Measurements from ENCODE around the gene RGS3. TPM values are rescaled to one million over a fixed set of nuclear protein-coding genes. Genes with fewer than 3 reads are reported as not detected.
A peak's percentile ranks its signal among the peaks of the same experiment; 100 is the strongest.

RGS3 gene
- total RNA-seq, 2 experiments from 2014 or later = 68.9 to 77.2 TPM

DNA sequence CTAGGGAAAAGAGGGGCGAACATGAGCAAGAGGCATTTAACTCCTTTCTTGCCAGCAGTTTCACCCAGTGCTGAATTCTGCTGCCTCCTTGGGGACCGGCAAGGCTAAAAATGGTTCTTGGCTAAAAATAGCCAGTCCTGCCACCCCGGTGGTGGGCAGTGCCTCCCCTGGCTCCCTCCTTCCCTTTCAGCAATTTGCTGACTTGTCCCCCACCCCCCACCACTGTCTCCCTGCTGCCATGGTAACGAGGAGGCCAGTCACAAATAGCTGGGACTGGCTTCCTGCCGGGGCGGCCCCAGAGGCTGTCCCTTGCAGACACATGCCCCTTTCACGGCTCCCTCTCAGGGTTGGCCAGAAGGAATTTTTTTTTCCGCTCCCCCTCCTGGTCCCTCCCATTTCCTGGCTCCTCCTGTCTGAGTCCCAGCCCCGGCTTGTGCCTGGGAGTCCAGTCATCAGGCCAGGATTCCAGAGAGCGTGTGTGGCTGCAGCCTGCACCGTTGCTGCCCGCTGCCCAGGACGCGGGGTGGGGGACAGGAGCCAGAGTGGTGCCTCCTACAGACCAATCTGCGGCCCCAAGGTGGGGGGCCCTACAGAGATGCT lies 130.3 kb downstream of the RGS3 start:
- ATAC-seq (no peak), DNase-seq (no peak)
- H3K36me3 Mint-ChIP-seq (ENCODE audit: low read depth) = peaks cover 38% of the 10 kb centered on the region
- no peak overlapping the region for H3K4me3 Mint-ChIP-seq
- peaks cover 36% of the 10 kb centered on the region for H3K4me1 Mint-ChIP-seq (ENCODE audit: low read depth)
- no peaks in the 10 kb centered on the region for H3K9me3 Mint-ChIP-seq (ENCODE audit: insufficient read depth)
- no peaks in the 10 kb centered on the region for H3K27me3 Mint-ChIP-seq (ENCODE audit: low read depth)
- POLR2A ChIA-PET = interaction anchor here (1.3 kb wide), 1 partner anchor 12 kb away, joined by 8 read pairs; no protein-coding TSS in a partner anchor
- CTCF ChIA-PET = interaction anchor here (1.0 to 5.7 kb wide), 5 partner anchors 12 to 148 kb away, joined by 3 to 116 read pairs (median 19); no protein-coding TSS in a partner anchor
- H3K27ac Mint-ChIP-seq = no peak overlapping the region

DNA sequence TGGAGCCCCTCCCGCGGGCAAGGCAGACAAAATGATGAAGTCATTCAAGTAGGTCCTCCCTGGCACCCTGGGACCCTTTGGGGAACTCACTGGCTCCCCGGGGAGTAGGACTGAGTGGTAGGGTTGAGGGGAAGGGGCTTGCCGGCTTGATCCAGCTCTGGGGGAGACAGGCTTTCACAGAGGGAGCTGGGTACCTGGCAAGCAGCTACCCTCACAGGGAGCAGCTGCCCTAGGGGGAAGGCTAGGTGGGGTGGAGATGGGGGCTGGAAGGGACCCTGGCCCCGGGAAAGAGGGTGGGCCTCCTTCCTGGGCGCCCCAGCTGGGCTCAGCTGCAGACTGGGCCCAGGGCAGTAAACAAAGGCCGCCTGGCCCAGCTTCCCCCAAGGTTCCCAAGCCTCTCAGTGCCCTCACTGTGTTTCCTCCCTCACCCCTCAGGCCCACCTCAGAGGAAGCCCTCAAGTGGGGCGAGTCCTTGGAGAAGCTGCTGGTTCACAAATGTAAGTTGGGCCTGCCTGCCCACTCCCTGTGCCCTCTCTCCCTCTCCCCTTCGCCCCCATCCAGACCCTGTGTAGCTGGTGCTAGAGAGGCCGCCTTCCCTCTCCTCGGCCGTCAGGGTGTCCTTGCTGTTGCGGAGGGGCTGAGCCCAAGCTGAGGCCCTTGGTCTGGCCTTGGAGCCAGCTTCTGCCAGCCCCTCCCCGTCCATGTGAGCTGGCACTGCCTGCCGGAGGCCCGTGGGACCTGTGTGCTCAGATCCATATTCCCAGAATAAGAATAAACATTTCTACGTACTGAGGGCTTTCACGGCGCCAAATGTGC lies 131.2 kb downstream of the RGS3 start:
- CTCF ChIA-PET = interaction anchor here (1.1 to 1.7 kb wide), 2 partner anchors 12 to 63 kb away, joined by 3 to 5 read pairs; no protein-coding TSS in a partner anchor
- Mint-ChIP-seq H3K9me3 (ENCODE audit: insufficient read depth) (no peaks in the 10 kb centered on the region), H3K4me3 (no peak overlapping the region), H3K27ac (no peak overlapping the region), H3K4me1 (ENCODE audit: low read depth) (peaks cover 28% of the 10 kb centered on the region), H3K27me3 (ENCODE audit: low read depth) (no peaks in the 10 kb centered on the region), H3K36me3 (ENCODE audit: low read depth) (peaks cover 38% of the 10 kb centered on the region)
- DNase-seq = no peak
- POLR2A ChIA-PET = no interaction called here
- no peak for ATAC-seq

DNA sequence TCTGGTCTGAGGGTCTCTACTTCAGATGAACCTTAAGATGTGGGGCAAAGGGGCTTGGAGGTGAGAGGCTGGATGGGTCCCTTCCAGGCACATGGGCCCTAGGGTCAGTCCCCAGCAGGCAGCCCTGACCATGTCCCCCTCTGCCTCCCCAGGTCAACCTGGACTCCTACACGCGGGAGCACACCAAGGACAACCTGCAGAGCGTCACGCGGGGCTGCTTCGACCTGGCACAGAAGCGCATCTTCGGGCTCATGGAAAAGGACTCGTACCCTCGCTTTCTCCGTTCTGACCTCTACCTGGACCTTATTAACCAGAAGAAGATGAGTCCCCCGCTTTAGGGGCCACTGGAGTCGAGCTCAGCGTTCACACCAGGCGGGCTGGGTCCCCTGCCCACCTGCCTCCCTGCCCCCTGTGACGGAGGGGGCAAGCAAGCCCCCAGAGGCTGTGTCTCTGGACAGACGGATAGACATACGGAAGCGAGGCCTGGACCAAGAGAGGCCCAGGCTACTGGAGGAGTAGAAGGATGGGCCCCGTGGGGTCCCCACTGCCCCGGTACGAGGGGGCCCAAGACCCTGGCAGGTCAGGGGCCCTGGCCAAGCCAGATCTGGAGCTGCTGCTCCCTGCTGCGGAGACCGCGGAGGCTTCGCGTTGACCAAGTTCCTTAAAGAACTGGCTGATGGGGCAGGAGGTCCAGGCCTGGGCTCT lies 133.2 kb downstream of the RGS3 start:
- no peak for ATAC-seq
- POLR2A ChIA-PET = no interaction called here
- Mint-ChIP-seq H3K4me1 (ENCODE audit: low read depth) (peaks cover 18% of the 10 kb centered on the region), H3K9me3 (ENCODE audit: insufficient read depth) (no peaks in the 10 kb centered on the region), H3K27ac (no peak overlapping the region), H3K4me3 (no peak overlapping the region), H3K27me3 (ENCODE audit: low read depth) (no peaks in the 10 kb centered on the region), H3K36me3 (ENCODE audit: low read depth) (peaks cover 31% of the 10 kb centered on the region)
- no peak for DNase-seq
- CTCF ChIA-PET = interaction anchor here (2.2 kb wide), 1 partner anchor 58 kb away, joined by 7 read pairs; no protein-coding TSS in a partner anchor

DNA sequence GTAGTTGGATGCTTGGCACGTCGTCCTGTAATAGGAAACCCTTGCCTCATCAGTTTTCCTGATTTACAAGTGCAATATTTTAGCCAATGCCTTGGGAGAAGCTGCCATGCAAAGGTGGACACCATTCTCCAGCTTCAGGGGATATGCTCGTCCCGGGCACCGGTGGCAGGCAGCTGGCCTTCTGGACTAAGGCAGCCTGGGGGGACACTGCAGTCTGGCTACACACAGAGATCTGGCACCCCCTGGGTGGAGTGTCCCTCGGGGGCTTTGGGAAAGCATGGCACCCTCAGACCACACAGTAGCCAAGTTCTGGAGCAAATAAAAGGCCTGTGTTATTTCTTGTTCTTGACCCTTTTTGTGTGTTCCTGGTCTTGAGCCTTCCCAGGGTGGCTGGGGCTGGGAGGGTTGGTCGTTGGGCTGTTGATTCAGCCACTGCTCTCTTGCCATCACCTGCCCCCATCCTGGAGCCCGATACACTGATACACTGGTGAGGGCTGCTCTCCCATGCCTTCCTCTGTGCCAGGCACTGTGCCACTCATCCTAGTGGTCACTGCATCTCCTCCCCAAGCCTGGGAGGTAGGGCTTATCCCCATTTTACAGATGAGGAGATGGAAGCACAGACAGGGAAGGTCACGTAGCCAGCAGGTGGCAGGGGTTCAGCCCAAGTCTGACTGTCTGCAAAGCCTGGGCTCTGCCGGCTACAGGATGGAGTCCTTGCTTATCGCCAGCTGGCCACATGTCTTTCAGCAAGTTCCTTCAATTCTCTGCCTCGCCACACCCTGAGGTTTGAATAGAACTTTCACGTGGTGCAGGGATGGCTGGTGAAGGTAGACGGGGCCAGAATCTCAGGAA lies 134.1 kb downstream of the RGS3 start:
- no peaks in the 10 kb centered on the region for H3K9me3 Mint-ChIP-seq (ENCODE audit: insufficient read depth)
- no peak overlapping the region for H3K4me3 Mint-ChIP-seq
- DNase-seq (no peak), ATAC-seq (no peak)
- ChIA-PET POLR2A (no interaction called here), CTCF (interaction anchor here (0.7 to 2.2 kb wide), 3 partner anchors 9 to 151 kb away, joined by 3 to 7 read pairs (median 3); no protein-coding TSS in a partner anchor)
- peaks cover 25% of the 10 kb centered on the region for H3K36me3 Mint-ChIP-seq (ENCODE audit: low read depth)
- no peak overlapping the region for H3K27ac Mint-ChIP-seq
- H3K27me3 Mint-ChIP-seq (ENCODE audit: low read depth) = no peaks in the 10 kb centered on the region
- H3K4me1 Mint-ChIP-seq (ENCODE audit: low read depth) = peaks cover 12% of the 10 kb centered on the region

DNA sequence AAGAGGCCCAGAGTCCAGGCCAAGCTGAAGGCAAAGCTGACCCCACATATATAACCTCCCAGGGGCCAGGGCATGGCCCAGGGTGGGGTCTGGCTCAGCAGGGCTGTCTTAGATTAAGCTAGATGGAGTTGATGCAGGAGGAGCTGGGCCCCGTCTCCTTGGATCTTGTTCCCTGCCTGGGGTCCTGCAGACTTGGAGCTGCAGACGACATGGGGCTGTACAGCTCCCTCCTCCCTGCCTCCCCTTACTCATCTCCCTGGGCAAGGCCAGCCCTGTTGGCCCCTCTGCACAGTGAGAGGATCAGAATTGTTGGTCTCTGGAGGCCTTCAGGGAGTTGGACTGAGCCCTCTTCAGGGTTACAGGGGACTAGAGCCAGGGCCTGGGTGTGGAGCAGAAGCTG lies 134.9 kb downstream of the RGS3 start:
- Mint-ChIP-seq H3K9me3 (ENCODE audit: insufficient read depth) (no peaks in the 10 kb centered on the region), H3K4me1 (ENCODE audit: low read depth) (peaks cover 7% of the 10 kb centered on the region), H3K27me3 (ENCODE audit: low read depth) (no peaks in the 10 kb centered on the region), H3K27ac (no peak overlapping the region), H3K36me3 (ENCODE audit: low read depth) (peaks cover 21% of the 10 kb centered on the region), H3K4me3 (no peak overlapping the region)
- CTCF ChIA-PET = interaction anchor here (0.7 to 1.5 kb wide), 2 partner anchors 10 to 152 kb away, joined by 3 read pairs; no protein-coding TSS in a partner anchor
- DNase-seq = no peak
- POLR2A ChIA-PET = no interaction called here
- ATAC-seq = no peak

DNA sequence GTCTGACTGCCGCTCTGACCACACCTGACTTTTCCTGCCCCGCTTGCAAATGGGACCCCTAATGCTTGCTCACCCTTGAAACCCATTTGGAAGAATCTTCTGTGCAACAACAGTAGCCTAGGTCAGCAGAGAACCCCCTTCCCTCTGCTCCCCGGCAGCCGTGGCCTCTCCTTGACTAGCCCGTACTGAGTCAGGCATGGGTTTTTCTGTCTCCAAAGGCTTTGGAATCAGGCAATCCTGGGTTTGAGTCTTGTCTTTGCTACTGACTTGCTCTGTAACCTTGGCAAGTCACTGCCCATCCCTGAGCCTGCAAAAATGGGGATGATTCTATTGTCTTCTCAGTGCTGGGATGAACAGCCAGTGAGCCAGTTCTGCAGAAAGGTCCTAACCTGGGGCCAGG lies 135.4 kb downstream of the RGS3 start:
- Mint-ChIP-seq H3K27me3 (ENCODE audit: low read depth) (no peaks in the 10 kb centered on the region), H3K27ac (no peak overlapping the region), H3K4me1 (ENCODE audit: low read depth) (peaks cover 7% of the 10 kb centered on the region), H3K4me3 (no peak overlapping the region), H3K9me3 (ENCODE audit: insufficient read depth) (no peaks in the 10 kb centered on the region), H3K36me3 (ENCODE audit: low read depth) (peaks cover 21% of the 10 kb centered on the region)
- ATAC-seq (no peak), DNase-seq (no peak)
- ChIA-PET CTCF (interaction anchor here (1.5 kb wide), 1 partner anchor 11 kb away, joined by 3 read pairs; no protein-coding TSS in a partner anchor), POLR2A (no interaction called here)

DNA sequence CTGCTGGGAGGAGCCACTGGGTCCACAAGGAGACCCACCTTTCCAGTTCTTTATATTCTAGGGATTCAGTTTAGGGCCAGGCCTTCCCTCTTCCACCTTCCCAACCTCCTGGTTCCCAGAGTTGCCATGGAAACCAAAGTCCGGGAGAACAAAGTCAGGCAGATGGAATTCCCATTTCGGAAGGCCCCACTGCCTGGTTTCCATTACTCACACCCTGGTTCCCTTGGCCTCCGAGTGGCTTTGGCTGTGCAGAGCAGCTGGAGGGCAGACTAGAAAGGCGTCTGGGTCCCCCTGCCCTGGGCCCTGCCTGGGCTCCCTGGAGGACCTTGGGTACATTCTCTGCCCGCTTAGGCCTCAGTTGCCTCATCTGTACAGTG lies 136.1 kb downstream of the RGS3 start:
- Mint-ChIP-seq H3K27me3 (ENCODE audit: low read depth) (no peaks in the 10 kb centered on the region), H3K27ac (no peak overlapping the region), H3K9me3 (ENCODE audit: insufficient read depth) (no peaks in the 10 kb centered on the region), H3K4me1 (ENCODE audit: low read depth) (peaks cover 7% of the 10 kb centered on the region), H3K36me3 (ENCODE audit: low read depth) (peaks cover 21% of the 10 kb centered on the region), H3K4me3 (no peak overlapping the region)
- DNase-seq (no peak), ATAC-seq (no peak)
- ChIA-PET CTCF (interaction anchor here (1.3 to 4.3 kb wide), 3 partner anchors 7 to 59 kb away, joined by 3 to 35 read pairs (median 7); no protein-coding TSS in a partner anchor), POLR2A (interaction anchor here (0.9 kb wide), 1 partner anchor 14 kb away, joined by 3 read pairs; no protein-coding TSS in a partner anchor)

DNA sequence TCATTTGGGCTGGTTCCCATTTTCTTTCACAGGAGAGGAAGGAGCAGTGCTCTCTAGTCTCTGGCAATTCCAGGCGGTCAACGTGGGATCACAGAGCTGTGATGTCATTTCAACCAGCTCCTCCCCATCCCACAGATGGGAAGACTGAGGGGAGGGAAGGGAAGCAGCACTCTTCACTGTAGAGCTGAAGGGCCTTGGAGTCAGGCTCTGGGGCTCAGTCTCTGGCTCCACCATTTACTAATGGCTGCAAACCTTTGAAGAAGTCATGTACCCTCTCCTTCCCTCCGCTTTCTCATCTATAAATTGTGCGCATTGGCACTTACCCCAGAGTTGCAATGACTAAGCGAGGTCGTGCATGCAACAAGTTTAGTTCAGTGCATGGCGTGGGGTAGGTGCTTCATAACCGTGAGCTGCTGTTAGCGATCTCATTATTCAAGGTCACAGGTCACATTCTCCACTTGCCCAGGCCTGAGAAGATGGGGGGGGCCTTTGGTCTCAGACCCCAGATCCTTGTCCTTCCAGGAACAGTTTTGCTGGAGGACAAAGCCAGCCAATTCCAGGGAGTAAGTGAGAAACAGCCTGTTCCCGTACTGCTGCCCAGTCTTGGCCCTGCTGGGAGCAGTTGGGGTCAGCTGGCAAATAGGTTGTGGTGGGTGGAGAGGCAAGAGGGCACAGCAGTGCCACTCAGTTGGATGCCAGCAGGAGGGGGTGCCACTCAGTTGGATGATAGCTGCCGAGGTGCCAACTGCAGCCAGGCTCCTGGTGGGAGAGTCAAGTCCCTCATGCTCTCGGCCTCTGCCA lies 136.7 kb downstream of the RGS3 start:
- ATAC-seq (no peak), DNase-seq (no peak)
- Mint-ChIP-seq H3K27me3 (ENCODE audit: low read depth) (no peaks in the 10 kb centered on the region), H3K9me3 (ENCODE audit: insufficient read depth) (no peaks in the 10 kb centered on the region), H3K27ac (no peak overlapping the region), H3K4me1 (ENCODE audit: low read depth) (peaks cover 7% of the 10 kb centered on the region), H3K4me3 (no peak overlapping the region), H3K36me3 (ENCODE audit: low read depth) (peaks cover 18% of the 10 kb centered on the region)
- ChIA-PET POLR2A (interaction anchor here (0.9 kb wide), 1 partner anchor 14 kb away, joined by 3 read pairs; no protein-coding TSS in a partner anchor), CTCF (interaction anchor here (1.2 to 4.3 kb wide), 5 partner anchors 8 to 154 kb away, joined by 3 to 35 read pairs (median 7); no protein-coding TSS in a partner anchor)

DNA sequence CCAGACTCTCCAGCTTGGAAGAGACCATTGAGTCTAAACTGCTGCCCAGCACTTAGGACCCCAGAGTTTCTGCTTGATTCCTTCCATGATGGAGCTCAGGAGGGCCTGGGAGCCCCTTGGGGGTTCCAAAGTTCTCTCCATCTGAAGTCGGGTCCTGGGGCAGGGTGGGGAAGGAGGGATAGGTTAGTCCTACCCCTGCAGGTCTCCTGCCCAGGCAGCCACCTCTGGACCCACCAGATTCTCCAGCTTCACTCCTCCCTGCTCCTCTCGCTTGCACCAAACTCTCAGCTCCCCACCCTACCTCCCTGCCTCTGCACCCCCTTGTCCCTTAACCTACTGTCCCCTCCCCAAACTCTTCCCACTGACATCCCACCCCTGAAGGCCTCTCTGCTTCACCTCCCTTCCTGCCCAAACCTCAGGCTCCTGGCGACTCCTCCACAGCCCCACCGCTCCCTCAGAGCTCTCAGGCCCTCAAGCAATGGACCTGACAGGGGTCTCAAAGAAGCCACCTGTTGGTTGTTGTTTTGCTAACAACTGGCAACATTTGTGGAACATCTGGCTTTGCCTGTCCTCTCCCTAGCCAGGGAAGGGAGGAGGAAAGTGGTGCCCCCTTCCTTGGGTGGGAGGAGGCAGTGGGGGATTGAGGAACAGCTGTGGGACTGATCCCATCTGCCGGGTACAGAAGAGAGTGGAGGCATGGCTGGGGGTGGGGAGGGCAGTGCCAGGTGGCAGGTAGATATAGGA lies 137.5 kb downstream of the RGS3 start:
- POLR2A ChIA-PET = no interaction called here
- DNase-seq (no peak), ATAC-seq (no peak)
- no peak overlapping the region for H3K4me3 Mint-ChIP-seq
- CTCF ChIA-PET = interaction anchor here (1.2 to 4.3 kb wide), 4 partner anchors 9 to 155 kb away, joined by 3 to 35 read pairs (median 8); no protein-coding TSS in a partner anchor
- H3K27ac Mint-ChIP-seq = peak overlapping the region; percentile 22
- H3K9me3 Mint-ChIP-seq (ENCODE audit: insufficient read depth) = no peaks in the 10 kb centered on the region
- H3K4me1 Mint-ChIP-seq (ENCODE audit: low read depth) = peaks cover 7% of the 10 kb centered on the region
- no peaks in the 10 kb centered on the region for H3K27me3 Mint-ChIP-seq (ENCODE audit: low read depth)
- peaks cover 11% of the 10 kb centered on the region for H3K36me3 Mint-ChIP-seq (ENCODE audit: low read depth)

DNA sequence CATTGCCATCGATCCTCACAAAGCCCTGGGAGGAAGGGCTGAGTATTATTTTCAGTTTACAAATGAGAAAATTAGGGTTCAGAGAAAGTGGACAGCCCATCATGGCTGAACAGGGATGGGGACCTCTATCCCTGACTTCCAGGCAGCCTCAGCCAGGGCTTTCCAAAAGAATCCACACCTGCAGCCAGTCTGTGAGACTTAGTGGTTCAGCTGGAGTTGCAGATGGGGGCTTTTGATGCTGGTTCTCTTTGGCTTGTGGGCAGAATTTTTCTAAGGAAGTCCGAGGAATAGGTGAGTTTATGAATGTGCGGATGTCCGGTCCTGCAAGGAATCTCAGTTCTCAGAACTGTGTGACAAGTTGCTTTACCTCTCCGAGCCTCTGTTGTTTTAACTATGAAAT lies 138.1 kb downstream of the RGS3 start:
- ATAC-seq (no peak), DNase-seq (no peak)
- peaks cover 6% of the 10 kb centered on the region for H3K36me3 Mint-ChIP-seq (ENCODE audit: low read depth)
- no peaks in the 10 kb centered on the region for H3K27me3 Mint-ChIP-seq (ENCODE audit: low read depth)
- H3K4me3 Mint-ChIP-seq = no peak overlapping the region
- H3K27ac Mint-ChIP-seq = peak overlapping the region; percentile 22
- H3K4me1 Mint-ChIP-seq (ENCODE audit: low read depth) = peaks cover 7% of the 10 kb centered on the region
- CTCF ChIA-PET = interaction anchor here (1.5 to 4.3 kb wide), 4 partner anchors 10 to 57 kb away, joined by 7 to 35 read pairs (median 8); no protein-coding TSS in a partner anchor
- no peaks in the 10 kb centered on the region for H3K9me3 Mint-ChIP-seq (ENCODE audit: insufficient read depth)
- POLR2A ChIA-PET = no interaction called here

Data from activated CD8-positive, alpha-beta T cell treated with anti-CD3 and anti-CD28 coated beads, Interleukin-2, amount 10 ng/mL, durations not matched to agents 7 days and 5 days (primary cell).